PC-9 (cell line): Measurements from ENCODE around the gene TSHZ2.

Experiments used
- CTCF ChIP-seq: fragments of 200-600 bp; sonication (generic); conservative IDR thresholded peaks from 2 replicates; pipeline ENCODE4 v1.6.1; 2017; ENCODE audit warnings: mixed run types, antibody characterized with exemption, mild to moderate bottlenecking, moderate library complexity
- EZH2 ChIP-seq: fragments of 200-600 bp; sonication (generic); IDR thresholded peaks from 2 replicates; pipeline ENCODE4 v1.8.0; 2017; ENCODE audit warnings: antibody characterized with exemption, low read depth

GRCh38 chr20:53142225-53143127, 170.3 kb downstream of the TSHZ2 start:
- TF ChIP-seq EZH2 (no peak), CTCF (no peak)
